Hepatocyte (in vitro differentiated cells): ENCODE measurements around the gene RBM4B.

Source experiments
- EZH2 ChIP-seq: fragments of 200-600 bp; sonication (generic); IDR thresholded peaks from 2 replicates; pipeline ENCODE4 v1.6.1; 2016; ENCODE audit warnings: antibody characterized with exemption, mild to moderate bottlenecking, borderline replicate concordance
- TF ChIP-seq, protein P1 (sequence below): fragments of 200-600 bp; sonication (generic); IDR thresholded peaks from 2 replicates; pipeline ENCODE4 v1.5.1; 2016; ENCODE audit warnings: antibody characterized with exemption, mild to moderate bottlenecking; ENCODE audit not compliant: poor library complexity

DNA sequence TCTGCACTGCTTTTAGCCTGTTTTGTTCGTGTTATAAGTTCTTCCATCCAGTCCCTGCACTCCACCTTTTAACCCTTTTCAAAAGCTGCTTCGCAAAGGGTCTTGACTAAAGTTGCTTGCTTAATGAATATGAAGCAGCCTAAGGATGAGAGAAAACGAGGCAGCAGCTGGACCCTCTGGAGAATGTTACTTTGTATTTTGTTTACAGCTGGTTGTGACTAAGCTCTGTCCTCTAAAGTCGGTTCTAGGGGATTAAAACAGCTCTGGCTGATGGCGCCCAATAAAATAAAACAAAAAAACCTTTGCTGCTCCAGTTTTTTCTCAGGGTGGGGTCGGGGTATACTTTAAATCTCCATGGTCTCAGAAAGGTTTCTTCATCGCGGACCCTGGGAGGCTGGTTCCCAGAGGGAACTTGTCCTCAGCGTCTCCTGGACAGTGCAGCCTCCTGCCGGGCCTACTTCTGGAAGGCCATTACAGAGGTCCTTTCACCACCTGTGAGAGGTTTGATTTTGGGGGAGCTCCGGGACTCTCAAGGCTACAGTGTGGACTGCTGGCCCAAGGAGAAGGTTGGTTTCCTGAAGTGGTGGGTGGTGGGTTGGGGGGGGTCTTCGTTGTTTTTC lies 40.0 kb downstream of the RBM4B start:
- TF ChIP-seq, protein P1, sequence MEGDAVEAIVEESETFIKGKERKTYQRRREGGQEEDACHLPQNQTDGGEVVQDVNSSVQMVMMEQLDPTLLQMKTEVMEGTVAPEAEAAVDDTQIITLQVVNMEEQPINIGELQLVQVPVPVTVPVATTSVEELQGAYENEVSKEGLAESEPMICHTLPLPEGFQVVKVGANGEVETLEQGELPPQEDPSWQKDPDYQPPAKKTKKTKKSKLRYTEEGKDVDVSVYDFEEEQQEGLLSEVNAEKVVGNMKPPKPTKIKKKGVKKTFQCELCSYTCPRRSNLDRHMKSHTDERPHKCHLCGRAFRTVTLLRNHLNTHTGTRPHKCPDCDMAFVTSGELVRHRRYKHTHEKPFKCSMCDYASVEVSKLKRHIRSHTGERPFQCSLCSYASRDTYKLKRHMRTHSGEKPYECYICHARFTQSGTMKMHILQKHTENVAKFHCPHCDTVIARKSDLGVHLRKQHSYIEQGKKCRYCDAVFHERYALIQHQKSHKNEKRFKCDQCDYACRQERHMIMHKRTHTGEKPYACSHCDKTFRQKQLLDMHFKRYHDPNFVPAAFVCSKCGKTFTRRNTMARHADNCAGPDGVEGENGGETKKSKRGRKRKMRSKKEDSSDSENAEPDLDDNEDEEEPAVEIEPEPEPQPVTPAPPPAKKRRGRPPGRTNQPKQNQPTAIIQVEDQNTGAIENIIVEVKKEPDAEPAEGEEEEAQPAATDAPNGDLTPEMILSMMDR: no peak
- no peak for TF ChIP-seq EZH2
